Measurements from ENCODE around the gene ACOXL.

Gene ACOXL

DNA sequence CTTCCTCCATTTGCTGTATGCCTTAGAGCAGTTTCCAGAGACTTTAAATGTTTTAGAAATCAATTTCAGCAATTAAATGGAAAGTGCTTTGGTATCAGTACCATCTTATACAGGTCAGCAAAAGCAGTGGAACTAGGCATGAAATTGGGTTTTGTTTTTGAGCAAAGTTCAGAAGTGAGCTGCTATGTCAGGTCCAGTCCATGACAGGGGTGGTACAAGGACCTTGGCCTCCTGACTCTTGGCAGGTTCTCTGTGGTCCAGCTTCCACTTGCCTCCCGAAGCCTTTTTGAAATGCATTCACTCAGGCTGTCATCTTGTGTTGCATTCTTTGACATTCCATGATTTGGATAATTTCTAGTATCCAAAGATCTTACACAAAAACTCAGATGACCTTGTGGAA, 159.3 kb downstream of the ACOXL start:
- ChIA-PET CTCF (no interaction called here), POLR2A (no interaction called here)
- no peaks in the 10 kb centered on the region for H3K36me3 ChIP-seq (ENCODE audit: control insufficient read depth in 2 of 2, insufficient read depth in 1 of 2, low read length in 2 of 2)
- no peaks in the 10 kb centered on the region for H3K4me1 ChIP-seq (ENCODE audit: control insufficient read depth, insufficient read depth, low read length)
- no peak for TF ChIP-seq SCRT2 (tag by site-specific recombination; IDR thresholded peaks at IDR 0.05)
- no peak for TF ChIP-seq OVOL3 (tag by site-specific recombination; IDR thresholded peaks at IDR 0.05)
- TF ChIP-seq, protein P1, sequence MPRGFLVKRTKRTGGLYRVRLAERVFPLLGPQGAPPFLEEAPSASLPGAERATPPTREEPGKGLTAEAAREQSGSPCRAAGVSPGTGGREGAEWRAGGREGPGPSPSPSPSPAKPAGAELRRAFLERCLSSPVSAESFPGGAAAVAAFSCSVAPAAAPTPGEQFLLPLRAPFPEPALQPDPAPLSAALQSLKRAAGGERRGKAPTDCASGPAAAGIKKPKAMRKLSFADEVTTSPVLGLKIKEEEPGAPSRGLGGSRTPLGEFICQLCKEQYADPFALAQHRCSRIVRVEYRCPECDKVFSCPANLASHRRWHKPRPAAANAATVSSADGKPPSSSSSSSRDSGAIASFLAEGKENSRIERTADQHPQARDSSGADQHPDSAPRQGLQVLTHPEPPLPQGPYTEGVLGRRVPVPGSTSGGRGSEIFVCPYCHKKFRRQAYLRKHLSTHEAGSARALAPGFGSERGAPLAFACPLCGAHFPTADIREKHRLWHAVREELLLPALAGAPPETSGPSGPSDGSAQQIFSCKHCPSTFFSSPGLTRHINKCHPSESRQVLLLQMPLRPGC (tag by site-specific recombination; IDR thresholded peaks at IDR 0.05): no peak
- no peak for TF ChIP-seq ZBTB17 (tag by site-specific recombination; IDR thresholded peaks at IDR 0.05)
- TF ChIP-seq ZFP3 (tag by site-specific recombination; IDR thresholded peaks at IDR 0.05; ENCODE audit: low read depth): no peak
- TF ChIP-seq ZNF777 (tag by site-specific recombination; IDR thresholded peaks at IDR 0.05; ENCODE audit: borderline replicate concordance): no peak
- no peak for TF ChIP-seq ZNF16 (tag by site-specific recombination; IDR thresholded peaks at IDR 0.05; ENCODE audit: low read depth)
- TF ChIP-seq ZNF623 (tag by site-specific recombination; IDR thresholded peaks at IDR 0.05): no peak
- TF ChIP-seq SALL2 (tag by site-specific recombination; IDR thresholded peaks at IDR 0.05; ENCODE audit: borderline replicate concordance): no peak
- no peak for TF ChIP-seq ZNF707 (tag by site-specific recombination; IDR thresholded peaks at IDR 0.05)
- no peak for TF ChIP-seq KLF1 (tag by site-specific recombination; IDR thresholded peaks at IDR 0.05)
- TF ChIP-seq HOXA7 (CRISPR knock-in tag; IDR thresholded peaks at IDR 0.05; ENCODE audit: borderline replicate concordance): no peak
- TF ChIP-seq, protein P2, sequence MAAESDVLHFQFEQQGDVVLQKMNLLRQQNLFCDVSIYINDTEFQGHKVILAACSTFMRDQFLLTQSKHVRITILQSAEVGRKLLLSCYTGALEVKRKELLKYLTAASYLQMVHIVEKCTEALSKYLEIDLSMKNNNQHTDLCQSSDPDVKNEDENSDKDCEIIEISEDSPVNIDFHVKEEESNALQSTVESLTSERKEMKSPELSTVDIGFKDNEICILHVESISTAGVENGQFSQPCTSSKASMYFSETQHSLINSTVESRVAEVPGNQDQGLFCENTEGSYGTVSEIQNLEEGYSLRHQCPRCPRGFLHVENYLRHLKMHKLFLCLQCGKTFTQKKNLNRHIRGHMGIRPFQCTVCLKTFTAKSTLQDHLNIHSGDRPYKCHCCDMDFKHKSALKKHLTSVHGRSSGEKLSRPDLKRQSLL (tag by site-specific recombination; IDR thresholded peaks at IDR 0.05): no peak
- TF ChIP-seq, protein P3, sequence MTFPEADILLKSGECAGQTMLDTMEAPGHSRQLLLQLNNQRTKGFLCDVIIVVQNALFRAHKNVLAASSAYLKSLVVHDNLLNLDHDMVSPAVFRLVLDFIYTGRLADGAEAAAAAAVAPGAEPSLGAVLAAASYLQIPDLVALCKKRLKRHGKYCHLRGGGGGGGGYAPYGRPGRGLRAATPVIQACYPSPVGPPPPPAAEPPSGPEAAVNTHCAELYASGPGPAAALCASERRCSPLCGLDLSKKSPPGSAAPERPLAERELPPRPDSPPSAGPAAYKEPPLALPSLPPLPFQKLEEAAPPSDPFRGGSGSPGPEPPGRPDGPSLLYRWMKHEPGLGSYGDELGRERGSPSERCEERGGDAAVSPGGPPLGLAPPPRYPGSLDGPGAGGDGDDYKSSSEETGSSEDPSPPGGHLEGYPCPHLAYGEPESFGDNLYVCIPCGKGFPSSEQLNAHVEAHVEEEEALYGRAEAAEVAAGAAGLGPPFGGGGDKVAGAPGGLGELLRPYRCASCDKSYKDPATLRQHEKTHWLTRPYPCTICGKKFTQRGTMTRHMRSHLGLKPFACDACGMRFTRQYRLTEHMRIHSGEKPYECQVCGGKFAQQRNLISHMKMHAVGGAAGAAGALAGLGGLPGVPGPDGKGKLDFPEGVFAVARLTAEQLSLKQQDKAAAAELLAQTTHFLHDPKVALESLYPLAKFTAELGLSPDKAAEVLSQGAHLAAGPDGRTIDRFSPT (tag by site-specific recombination; IDR thresholded peaks at IDR 0.05): no peak
- no peak for TF ChIP-seq ZNF266 (tag by site-specific recombination; IDR thresholded peaks at IDR 0.05; ENCODE audit: low read depth)
- TF ChIP-seq ZNF621 (tag by site-specific recombination; IDR thresholded peaks at IDR 0.05): no peak
- TF ChIP-seq, protein P4, sequence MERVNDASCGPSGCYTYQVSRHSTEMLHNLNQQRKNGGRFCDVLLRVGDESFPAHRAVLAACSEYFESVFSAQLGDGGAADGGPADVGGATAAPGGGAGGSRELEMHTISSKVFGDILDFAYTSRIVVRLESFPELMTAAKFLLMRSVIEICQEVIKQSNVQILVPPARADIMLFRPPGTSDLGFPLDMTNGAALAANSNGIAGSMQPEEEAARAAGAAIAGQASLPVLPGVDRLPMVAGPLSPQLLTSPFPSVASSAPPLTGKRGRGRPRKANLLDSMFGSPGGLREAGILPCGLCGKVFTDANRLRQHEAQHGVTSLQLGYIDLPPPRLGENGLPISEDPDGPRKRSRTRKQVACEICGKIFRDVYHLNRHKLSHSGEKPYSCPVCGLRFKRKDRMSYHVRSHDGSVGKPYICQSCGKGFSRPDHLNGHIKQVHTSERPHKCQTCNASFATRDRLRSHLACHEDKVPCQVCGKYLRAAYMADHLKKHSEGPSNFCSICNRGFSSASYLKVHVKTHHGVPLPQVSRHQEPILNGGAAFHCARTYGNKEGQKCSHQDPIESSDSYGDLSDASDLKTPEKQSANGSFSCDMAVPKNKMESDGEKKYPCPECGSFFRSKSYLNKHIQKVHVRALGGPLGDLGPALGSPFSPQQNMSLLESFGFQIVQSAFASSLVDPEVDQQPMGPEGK (tag by site-specific recombination; IDR thresholded peaks at IDR 0.05): no peak
- TF ChIP-seq SP7 (tag by site-specific recombination; IDR thresholded peaks at IDR 0.05): no peak
- H3K9me3 ChIP-seq (ENCODE audit: control insufficient read depth, insufficient read depth, low read depth, low read length): no peaks in the 10 kb centered on the region
- H3K4me3 ChIP-seq (ENCODE audit: low read depth, low read length): no peak overlapping the region
- no peak overlapping the region for H3K27ac ChIP-seq (ENCODE audit: extremely low read depth, low read depth, low read length)

DNA sequence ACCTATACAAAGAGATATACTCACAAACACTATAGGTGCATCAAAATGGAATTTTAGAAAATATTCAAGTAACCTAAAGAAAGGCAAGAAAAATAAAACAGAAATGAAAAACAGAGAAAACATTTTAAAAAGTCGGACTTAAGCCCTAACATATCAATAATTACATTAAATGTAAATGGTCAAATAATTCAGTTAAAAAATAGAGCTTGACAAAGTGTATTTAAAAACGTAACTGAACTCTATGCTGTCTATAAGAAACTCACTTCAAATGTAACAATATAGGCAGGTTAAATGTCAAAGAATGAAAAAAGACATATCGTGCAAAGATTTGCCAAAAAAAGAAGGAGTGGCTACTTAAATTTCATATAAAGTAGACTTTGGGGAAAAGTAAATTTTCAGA, 163.9 kb downstream of the ACOXL start:
- CTCF ChIA-PET: no interaction called here
- no peaks in the 10 kb centered on the region for H3K36me3 ChIP-seq (ENCODE audit: control insufficient read depth in 2 of 2, insufficient read depth in 1 of 2, low read length in 2 of 2)
- POLR2A ChIA-PET: no interaction called here
- no peaks in the 10 kb centered on the region for H3K9me3 ChIP-seq (ENCODE audit: control insufficient read depth, insufficient read depth, low read depth, low read length)
- no peak overlapping the region for H3K4me3 ChIP-seq (ENCODE audit: low read depth, low read length)
- H3K27ac ChIP-seq (ENCODE audit: extremely low read depth, low read depth, low read length): no peak overlapping the region
- H3K4me1 ChIP-seq (ENCODE audit: control insufficient read depth, insufficient read depth, low read length): no peaks in the 10 kb centered on the region
- TF ChIP-seq ZNF433 (tag by site-specific recombination; IDR thresholded peaks at IDR 0.05; ENCODE audit: low read depth) (no peak), ZNF555 (tag by site-specific recombination; conservative IDR thresholded peaks at IDR 0.05) (no peak), KLF9 (tag by site-specific recombination; IDR thresholded peaks at IDR 0.05; ENCODE audit: low read depth) (no peak), ZNF596 (tag by site-specific recombination; IDR thresholded peaks at IDR 0.05) (no peak), ZNF341 (tag by site-specific recombination; IDR thresholded peaks at IDR 0.05; ENCODE audit: low read depth) (no peak), REPIN1 (tag by site-specific recombination; IDR thresholded peaks at IDR 0.05; ENCODE audit: low read depth) (no peak)
- TF ChIP-seq, protein P5, sequence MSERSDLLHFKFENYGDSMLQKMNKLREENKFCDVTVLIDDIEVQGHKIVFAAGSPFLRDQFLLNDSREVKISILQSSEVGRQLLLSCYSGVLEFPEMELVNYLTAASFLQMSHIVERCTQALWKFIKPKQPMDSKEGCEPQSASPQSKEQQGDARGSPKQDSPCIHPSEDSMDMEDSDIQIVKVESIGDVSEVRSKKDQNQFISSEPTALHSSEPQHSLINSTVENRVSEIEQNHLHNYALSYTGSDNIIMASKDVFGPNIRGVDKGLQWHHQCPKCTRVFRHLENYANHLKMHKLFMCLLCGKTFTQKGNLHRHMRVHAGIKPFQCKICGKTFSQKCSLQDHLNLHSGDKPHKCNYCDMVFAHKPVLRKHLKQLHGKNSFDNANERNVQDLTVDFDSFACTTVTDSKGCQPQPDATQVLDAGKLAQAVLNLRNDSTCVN (tag by site-specific recombination; optimal IDR thresholded peaks at IDR 0.05): no peak
- TF ChIP-seq, protein P6, sequence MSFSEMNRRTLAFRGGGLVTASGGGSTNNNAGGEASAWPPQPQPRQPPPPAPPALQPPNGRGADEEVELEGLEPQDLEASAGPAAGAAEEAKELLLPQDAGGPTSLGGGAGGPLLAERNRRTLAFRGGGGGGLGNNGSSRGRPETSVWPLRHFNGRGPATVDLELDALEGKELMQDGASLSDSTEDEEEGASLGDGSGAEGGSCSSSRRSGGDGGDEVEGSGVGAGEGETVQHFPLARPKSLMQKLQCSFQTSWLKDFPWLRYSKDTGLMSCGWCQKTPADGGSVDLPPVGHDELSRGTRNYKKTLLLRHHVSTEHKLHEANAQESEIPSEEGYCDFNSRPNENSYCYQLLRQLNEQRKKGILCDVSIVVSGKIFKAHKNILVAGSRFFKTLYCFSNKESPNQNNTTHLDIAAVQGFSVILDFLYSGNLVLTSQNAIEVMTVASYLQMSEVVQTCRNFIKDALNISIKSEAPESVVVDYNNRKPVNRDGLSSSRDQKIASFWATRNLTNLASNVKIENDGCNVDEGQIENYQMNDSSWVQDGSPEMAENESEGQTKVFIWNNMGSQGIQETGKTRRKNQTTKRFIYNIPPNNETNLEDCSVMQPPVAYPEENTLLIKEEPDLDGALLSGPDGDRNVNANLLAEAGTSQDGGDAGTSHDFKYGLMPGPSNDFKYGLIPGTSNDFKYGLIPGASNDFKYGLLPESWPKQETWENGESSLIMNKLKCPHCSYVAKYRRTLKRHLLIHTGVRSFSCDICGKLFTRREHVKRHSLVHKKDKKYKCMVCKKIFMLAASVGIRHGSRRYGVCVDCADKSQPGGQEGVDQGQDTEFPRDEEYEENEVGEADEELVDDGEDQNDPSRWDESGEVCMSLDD (tag by site-specific recombination; IDR thresholded peaks at IDR 0.05): no peak

Data from HEK293 (cell line).